T-helper 17 cell (primary cell): ENCODE data around the gene SEMA5A. TPM values are rescaled to one million over a fixed set of nuclear protein-coding genes. Genes with fewer than 3 reads are reported as not detected.

ENCODE experiments used
- ATAC-seq: fragments of 150-1000 bp; cut with Tn5 transposase; 2 replicates; pipeline ENCODE4 v1.10.0; 2021; ENCODE audit warnings: mild to moderate bottlenecking, moderate library complexity
- DNase-seq, 3 donors: peaks; one replicate each; pipeline versions ENCODE4 v3.0.0 to v3.0.0-alpha.2; 2020 to 2021
- H3K9me3 ChIP-seq: one replicate; pipeline ENCODE4 v1.7.0; 2013; ENCODE audit warnings: low read length, mild to moderate bottlenecking; ENCODE audit not compliant: control insufficient read depth, poor library complexity, severe bottlenecking
- H3K27ac Mint-ChIP-seq: one replicate; pipeline ENCODE4 v1.8.0; 2022; ENCODE audit warnings: mild to moderate bottlenecking, moderate library complexity, mixed read lengths
- H3K27me3 Mint-ChIP-seq: one replicate; pipeline ENCODE4 v1.8.0; 2022; ENCODE audit warnings: mixed read lengths
- H3K36me3 Mint-ChIP-seq: one replicate; pipeline ENCODE4 v1.8.0; 2022; ENCODE audit warnings: low read depth, mixed read lengths
- H3K4me1 Mint-ChIP-seq: one replicate; pipeline ENCODE4 v1.8.0; 2022; ENCODE audit warnings: mild to moderate bottlenecking, mixed read lengths
- H3K4me3 Mint-ChIP-seq: one replicate; pipeline ENCODE4 v1.8.0; 2022; ENCODE audit warnings: mild to moderate bottlenecking, moderate library complexity, mixed read lengths
- total RNA-seq, 4 donors: library from RNA in 2 of 4; stranded (reverse) in 2 of 4; gene quantifications; one replicate each; pipeline ENCODE4 v1.2.3 and lab custom pipeline; 2022 to 2026

SEMA5A gene
- total RNA-seq, 2 donors from 2014 or later = 0.75 to 0.94 TPM

- H3K4me3 Mint-ChIP-seq = no peak overlapping the region
These were observed 231.3 kb downstream of the SEMA5A start for GRCh38 chr5:9314558-9314957.

GRCh38 chr5:9313751-9314150, 232.1 kb downstream of the SEMA5A start:
- no peaks in the 10 kb centered on the region for H3K36me3 Mint-ChIP-seq
- no peaks in the 10 kb centered on the region for H3K9me3 ChIP-seq
- no peaks in the 10 kb centered on the region for H3K27me3 Mint-ChIP-seq
- ATAC-seq (no peak), DNase-seq (no peak)
- H3K4me3 Mint-ChIP-seq = no peak overlapping the region
- no peak overlapping the region for H3K27ac Mint-ChIP-seq
- no peaks in the 10 kb centered on the region for H3K4me1 Mint-ChIP-seq

More at GRCh38 chr5:9314558-9314957, 231.3 kb downstream of the SEMA5A start:
- Mint-ChIP-seq H3K4me1 (no peaks in the 10 kb centered on the region), H3K36me3 (no peaks in the 10 kb centered on the region), H3K27ac (no peak overlapping the region), H3K27me3 (no peaks in the 10 kb centered on the region)
- DNase-seq = no peak
- H3K9me3 ChIP-seq = no peaks in the 10 kb centered on the region
- ATAC-seq = no peak

GRCh38 chr5:9307150-9307549, 238.7 kb downstream of the SEMA5A start:
- Mint-ChIP-seq H3K4me1 (no peaks in the 10 kb centered on the region), H3K4me3 (no peak overlapping the region), H3K27ac (no peak overlapping the region), H3K27me3 (no peaks in the 10 kb centered on the region), H3K36me3 (no peaks in the 10 kb centered on the region)
- H3K9me3 ChIP-seq = no peaks in the 10 kb centered on the region
- ATAC-seq (no peak), DNase-seq (no peak)

- Mint-ChIP-seq H3K27me3 (no peaks in the 10 kb centered on the region), H3K4me3 (no peak overlapping the region), H3K36me3 (no peaks in the 10 kb centered on the region), H3K4me1 (no peaks in the 10 kb centered on the region), H3K27ac (no peak overlapping the region)
- ATAC-seq = no peak
- DNase-seq = no peak
- no peaks in the 10 kb centered on the region for H3K9me3 ChIP-seq
These were observed 243.7 kb downstream of the SEMA5A start for GRCh38 chr5:9302218-9302617.

- no peak overlapping the region for H3K27ac Mint-ChIP-seq
- no peak for DNase-seq
- no peak overlapping the region for H3K4me3 Mint-ChIP-seq
- ATAC-seq = no peak
- H3K9me3 ChIP-seq = no peaks in the 10 kb centered on the region
- H3K36me3 Mint-ChIP-seq = no peaks in the 10 kb centered on the region
- no peaks in the 10 kb centered on the region for H3K4me1 Mint-ChIP-seq
- no peaks in the 10 kb centered on the region for H3K27me3 Mint-ChIP-seq
These were observed 244.7 kb downstream of the SEMA5A start for GRCh38 chr5:9301200-9301599.

GRCh38 chr5:9297134-9297533, 248.7 kb downstream of the SEMA5A start:
- Mint-ChIP-seq H3K27me3 (no peaks in the 10 kb centered on the region), H3K27ac (no peak overlapping the region), H3K36me3 (no peaks in the 10 kb centered on the region), H3K4me3 (no peak overlapping the region), H3K4me1 (no peaks in the 10 kb centered on the region)
- ATAC-seq (no peak), DNase-seq (no peak)
- no peaks in the 10 kb centered on the region for H3K9me3 ChIP-seq

- H3K4me3 Mint-ChIP-seq = no peak overlapping the region
These were observed 250.4 kb downstream of the SEMA5A start for GRCh38 chr5:9295466-9295801.

GRCh38 chr5:9294793-9295465, 250.9 kb downstream of the SEMA5A start:
- Mint-ChIP-seq H3K4me1 (no peaks in the 10 kb centered on the region), H3K27me3 (no peaks in the 10 kb centered on the region), H3K27ac (no peak overlapping the region), H3K4me3 (no peak overlapping the region), H3K36me3 (no peaks in the 10 kb centered on the region)
- no peak for ATAC-seq
- no peaks in the 10 kb centered on the region for H3K9me3 ChIP-seq
- no peak for DNase-seq

More at GRCh38 chr5:9295466-9295801, 250.4 kb downstream of the SEMA5A start:
- no peak for ATAC-seq
- Mint-ChIP-seq H3K27ac (no peak overlapping the region), H3K4me1 (no peaks in the 10 kb centered on the region), H3K27me3 (no peaks in the 10 kb centered on the region), H3K36me3 (no peaks in the 10 kb centered on the region)
- no peak for DNase-seq
- H3K9me3 ChIP-seq = no peaks in the 10 kb centered on the region

- H3K9me3 ChIP-seq = peaks cover 3% of the 10 kb centered on the region
- no peak for ATAC-seq
- no peak overlapping the region for H3K27ac Mint-ChIP-seq
- H3K36me3 Mint-ChIP-seq = no peaks in the 10 kb centered on the region
- H3K27me3 Mint-ChIP-seq = no peaks in the 10 kb centered on the region
- DNase-seq = no peak
- no peaks in the 10 kb centered on the region for H3K4me1 Mint-ChIP-seq
- no peak overlapping the region for H3K4me3 Mint-ChIP-seq
These were observed 257.6 kb downstream of the SEMA5A start for GRCh38 chr5:9288234-9288633.

- no peak for ATAC-seq
- H3K27ac Mint-ChIP-seq = no peak overlapping the region
- H3K9me3 ChIP-seq = peaks cover 3% of the 10 kb centered on the region
- no peak overlapping the region for H3K4me3 Mint-ChIP-seq
- no peak for DNase-seq
- H3K36me3 Mint-ChIP-seq = no peaks in the 10 kb centered on the region
- H3K4me1 Mint-ChIP-seq = no peaks in the 10 kb centered on the region
- H3K27me3 Mint-ChIP-seq = no peaks in the 10 kb centered on the region
These were observed 261.0 kb downstream of the SEMA5A start for GRCh38 chr5:9284781-9285307.

- no peak overlapping the region for H3K27ac Mint-ChIP-seq
- H3K4me1 Mint-ChIP-seq = no peaks in the 10 kb centered on the region
- peaks cover 3% of the 10 kb centered on the region for H3K9me3 ChIP-seq
- ATAC-seq = no peak
- no peak for DNase-seq
- H3K36me3 Mint-ChIP-seq = no peaks in the 10 kb centered on the region
- H3K27me3 Mint-ChIP-seq = no peaks in the 10 kb centered on the region
- H3K4me3 Mint-ChIP-seq = no peak overlapping the region
These were observed 261.6 kb downstream of the SEMA5A start for GRCh38 chr5:9284272-9284671.

- Mint-ChIP-seq H3K36me3 (no peaks in the 10 kb centered on the region), H3K27me3 (no peaks in the 10 kb centered on the region), H3K27ac (no peak overlapping the region), H3K4me3 (no peak overlapping the region), H3K4me1 (no peaks in the 10 kb centered on the region)
- no peak for DNase-seq
- H3K9me3 ChIP-seq = peaks cover 3% of the 10 kb centered on the region
- no peak for ATAC-seq
These were observed 262.4 kb downstream of the SEMA5A start for GRCh38 chr5:9283473-9283872.

- ATAC-seq (no peak), DNase-seq (no peak)
- H3K36me3 Mint-ChIP-seq = no peaks in the 10 kb centered on the region
- H3K27ac Mint-ChIP-seq = no peak overlapping the region
- H3K4me3 Mint-ChIP-seq = no peak overlapping the region
- H3K27me3 Mint-ChIP-seq = no peaks in the 10 kb centered on the region
- peaks cover 3% of the 10 kb centered on the region for H3K9me3 ChIP-seq
- H3K4me1 Mint-ChIP-seq = no peaks in the 10 kb centered on the region
These were observed 262.9 kb downstream of the SEMA5A start for GRCh38 chr5:9283021-9283420.

GRCh38 chr5:9282211-9282610, 263.7 kb downstream of the SEMA5A start:
- DNase-seq (no peak), ATAC-seq (no peak)
- Mint-ChIP-seq H3K27me3 (no peaks in the 10 kb centered on the region), H3K4me3 (no peak overlapping the region), H3K36me3 (no peaks in the 10 kb centered on the region), H3K4me1 (no peaks in the 10 kb centered on the region), H3K27ac (no peak overlapping the region)
- H3K9me3 ChIP-seq = peaks cover 3% of the 10 kb centered on the region
